Loucy (cell line): ENCODE results near the gene STOX1.

ENCODE experiments used
- H2AFZ ChIP-seq: fragments of 200-600 bp; sonication (generic); 2 replicates; pipeline ENCODE4 v1.6.0; 2016; ENCODE audit warnings: antibody characterized with exemption, mild to moderate bottlenecking, low read length, moderate library complexity
- H3F3A ChIP-seq: fragments of 200-600 bp; 2 replicates; pipeline ENCODE4 v1.6.0; 2016; ENCODE audit warnings: antibody characterized with exemption, low read depth, mild to moderate bottlenecking
- H3K27me3 ChIP-seq: fragments of 200-600 bp; sonication (generic); 2 replicates; pipeline ENCODE4 v1.6.1; 2014; ENCODE audit warnings: low read length, mild to moderate bottlenecking; ENCODE audit not compliant: insufficient read depth, poor library complexity, severe bottlenecking
- H3K36me3 ChIP-seq: fragments of 200-600 bp; sonication (generic); 2 replicates; pipeline ENCODE4 v1.6.1; 2016; ENCODE audit warnings: low read length; ENCODE audit not compliant: insufficient read depth
- H3K4me1 ChIP-seq: fragments of 200-600 bp; sonication (generic); 2 replicates; pipeline ENCODE4 v1.5.1; 2014; ENCODE audit warnings: low read length, mild to moderate bottlenecking; ENCODE audit not compliant: insufficient read depth, poor library complexity, severe bottlenecking
- H3K4me2 ChIP-seq: fragments of 200-600 bp; sonication (generic); 2 replicates; pipeline ENCODE4 v1.6.0; 2014; ENCODE audit warnings: antibody characterized with exemption, low read length, low read depth, mild to moderate bottlenecking; ENCODE audit not compliant: poor library complexity, severe bottlenecking
- H3K4me3 ChIP-seq: fragments of 200-600 bp; sonication (generic); 2 replicates; pipeline ENCODE4 v1.5.1; 2014; ENCODE audit warnings: low read length, mild to moderate bottlenecking, mixed read lengths; ENCODE audit not compliant: poor library complexity, severe bottlenecking
- H3K79me2 ChIP-seq: fragments of 200-600 bp; sonication (generic); 2 replicates; pipeline ENCODE4 v1.6.1; 2014; ENCODE audit warnings: low read length; ENCODE audit not compliant: insufficient read depth
- H3K9ac ChIP-seq: fragments of 200-600 bp; sonication (generic); 2 replicates; pipeline ENCODE4 v1.6.0; 2014; ENCODE audit warnings: mild to moderate bottlenecking, low read depth, low read length, moderate library complexity; ENCODE audit not compliant: poor library complexity, severe bottlenecking
- H3K9me2 ChIP-seq: fragments of 200-600 bp; sonication (generic); replicated peaks from 2 replicates; pipeline ENCODE4 v1.6.1; 2016; ENCODE audit warnings: low read depth, low read length, mixed read lengths
- H3K9me3 ChIP-seq: fragments of 200-600 bp; sonication (generic); 2 replicates; pipeline ENCODE4 v1.6.1; 2014; ENCODE audit warnings: mild to moderate bottlenecking, antibody characterized with exemption, low read length, low read depth; ENCODE audit not compliant: insufficient read depth
- H4K20me1 ChIP-seq: fragments of 200-600 bp; sonication (generic); 2 replicates; pipeline ENCODE4 v1.6.0; 2014; ENCODE audit warnings: antibody characterized with exemption, low read length, mild to moderate bottlenecking; ENCODE audit not compliant: insufficient read depth, poor library complexity, severe bottlenecking
- EZH2phosphoT487 ChIP-seq: fragments of 200-600 bp; IDR thresholded peaks from 2 replicates; pipeline ENCODE4 v1.6.1; 2018; ENCODE audit warnings: antibody characterized with exemption, mild to moderate bottlenecking, moderate library complexity, borderline replicate concordance
- TF ChIP-seq, protein P1 (sequence below): fragments of 200-600 bp; sonication (generic); conservative IDR thresholded peaks from 2 replicates; pipeline ENCODE4 v1.5.1; 2014; ENCODE audit warnings: mild to moderate bottlenecking, antibody characterized with exemption, low read length

STOX1 gene

DNA sequence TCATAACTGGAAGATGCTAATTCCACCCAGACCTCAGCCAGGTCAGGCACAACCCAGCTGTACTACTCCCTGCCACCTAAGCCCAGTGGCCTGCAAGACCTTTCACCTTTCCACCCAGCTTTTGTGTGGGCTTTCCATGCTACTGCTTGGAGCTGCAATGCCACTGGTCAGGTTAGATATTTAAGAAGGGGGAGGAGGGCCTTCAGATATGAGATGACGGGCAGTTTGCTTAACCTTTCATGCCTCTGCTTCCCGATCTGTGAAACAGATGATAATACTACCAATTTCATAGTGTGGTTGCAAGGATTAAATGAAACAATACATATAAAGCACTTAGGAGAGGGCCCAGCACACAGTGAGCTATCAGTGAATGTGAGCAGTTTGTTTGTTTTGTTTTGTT is 20.9 kb downstream of the STOX1 start:
- H3K4me3 ChIP-seq = no peak overlapping the region
- no peaks in the 10 kb centered on the region for H3K36me3 ChIP-seq
- no peaks in the 10 kb centered on the region for H3F3A ChIP-seq
- H3K79me2 ChIP-seq = no peaks in the 10 kb centered on the region
- H3K4me1 ChIP-seq = no peaks in the 10 kb centered on the region
- H3K9me3 ChIP-seq = no peaks in the 10 kb centered on the region
- no peaks in the 10 kb centered on the region for H4K20me1 ChIP-seq
- no peak overlapping the region for H2AFZ ChIP-seq
- TF ChIP-seq, protein P1, sequence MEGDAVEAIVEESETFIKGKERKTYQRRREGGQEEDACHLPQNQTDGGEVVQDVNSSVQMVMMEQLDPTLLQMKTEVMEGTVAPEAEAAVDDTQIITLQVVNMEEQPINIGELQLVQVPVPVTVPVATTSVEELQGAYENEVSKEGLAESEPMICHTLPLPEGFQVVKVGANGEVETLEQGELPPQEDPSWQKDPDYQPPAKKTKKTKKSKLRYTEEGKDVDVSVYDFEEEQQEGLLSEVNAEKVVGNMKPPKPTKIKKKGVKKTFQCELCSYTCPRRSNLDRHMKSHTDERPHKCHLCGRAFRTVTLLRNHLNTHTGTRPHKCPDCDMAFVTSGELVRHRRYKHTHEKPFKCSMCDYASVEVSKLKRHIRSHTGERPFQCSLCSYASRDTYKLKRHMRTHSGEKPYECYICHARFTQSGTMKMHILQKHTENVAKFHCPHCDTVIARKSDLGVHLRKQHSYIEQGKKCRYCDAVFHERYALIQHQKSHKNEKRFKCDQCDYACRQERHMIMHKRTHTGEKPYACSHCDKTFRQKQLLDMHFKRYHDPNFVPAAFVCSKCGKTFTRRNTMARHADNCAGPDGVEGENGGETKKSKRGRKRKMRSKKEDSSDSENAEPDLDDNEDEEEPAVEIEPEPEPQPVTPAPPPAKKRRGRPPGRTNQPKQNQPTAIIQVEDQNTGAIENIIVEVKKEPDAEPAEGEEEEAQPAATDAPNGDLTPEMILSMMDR = no peak
- no peak for TF ChIP-seq EZH2phosphoT487
- no peaks in the 10 kb centered on the region for H3K27me3 ChIP-seq
- no peak overlapping the region for H3K4me2 ChIP-seq
- H3K9me2 ChIP-seq = no peaks in the 10 kb centered on the region
- H3K9ac ChIP-seq = no peak overlapping the region

- Histone ChIP-seq H3K4me1 (no peaks in the 10 kb centered on the region), H3K36me3 (no peaks in the 10 kb centered on the region), H3K4me2 (no peak overlapping the region), H2AFZ (no peak overlapping the region; the same call in 1 of the 2 replicates), H3K27me3 (no peaks in the 10 kb centered on the region), H3K9me3 (no peaks in the 10 kb centered on the region), H3K4me3 (no peak overlapping the region), H4K20me1 (no peaks in the 10 kb centered on the region), H3K9ac (no peak overlapping the region), H3F3A (no peaks in the 10 kb centered on the region), H3K79me2 (no peaks in the 10 kb centered on the region), H3K9me2 (no peaks in the 10 kb centered on the region)
- TF ChIP-seq, protein P1 = no peak
- no peak for TF ChIP-seq EZH2phosphoT487
Measured at GRCh38 chr10:68848806-68849205, 21.5 kb downstream of the STOX1 start.

- Histone ChIP-seq H2AFZ (peak overlapping the region; percentile 11; the same call in 1 of the 2 replicates), H3K9ac (no peak overlapping the region), H3K4me3 (no peak overlapping the region), H3F3A (no peaks in the 10 kb centered on the region), H3K4me1 (no peaks in the 10 kb centered on the region), H3K79me2 (no peaks in the 10 kb centered on the region), H3K9me3 (peaks cover 5% of the 10 kb centered on the region; the same call in 1 of the 2 replicates), H3K36me3 (no peaks in the 10 kb centered on the region), H3K4me2 (no peak overlapping the region), H3K27me3 (no peaks in the 10 kb centered on the region), H4K20me1 (no peaks in the 10 kb centered on the region), H3K9me2 (no peaks in the 10 kb centered on the region)
- TF ChIP-seq EZH2phosphoT487 = no peak
- TF ChIP-seq, protein P1 = no peak
Measured at GRCh38 chr10:68856352-68856751, 29.0 kb downstream of the STOX1 start.
